Measurements from ENCODE around the gene TNFRSF8. TPM values are rescaled to one million over a fixed set of nuclear protein-coding genes. Genes with fewer than 3 reads are reported as not detected.

TNFRSF8 gene
- polyA plus RNA-seq, 1 of the 3 experiments (the other 2 are of a cell fraction), result 0.07 TPM

GRCh38 chr1:12189328-12189682 is 126.2 kb downstream of the TNFRSF8 start:
- no peak overlapping the region for H3K27ac ChIP-seq (ENCODE audit: low read depth in 2 of 2, low read length in 1 of 2)
- H3K79me2 ChIP-seq (ENCODE audit: insufficient read depth), result no peaks in the 10 kb centered on the region
- no peaks in the 10 kb centered on the region for H3K9me2 ChIP-seq
- no peak overlapping the region for H3K9ac ChIP-seq
- ChIA-PET CTCF (interaction anchor here (1.1 to 3.9 kb wide), 2 partner anchors 11 to 64 kb away, joined by 3 to 37 read pairs; no protein-coding TSS in a partner anchor), POLR2A (no interaction called here)
- H3F3A ChIP-seq (replicated peaks; ENCODE audit: insufficient read depth), result no peaks in the 10 kb centered on the region
- H3K36me3 ChIP-seq (replicated peaks in 1 of 2; ENCODE audit: control insufficient read depth in 1 of 2, insufficient read depth in 2 of 2, low read length in 1 of 2), result no peaks in the 10 kb centered on the region
- H4K20me1 ChIP-seq (ENCODE audit: insufficient read depth), result no peaks in the 10 kb centered on the region
- 73% methylated on average over 5 of the region's 5 CpGs for WGBS (ENCODE audit: low lambda C conversion rate)
- no peak overlapping the region for H3K4me2 ChIP-seq
- H3K4me3 ChIP-seq (ENCODE audit: low read depth in 2 of 2, low read length in 1 of 2), result no peak overlapping the region
- no peak overlapping the region for H2AFZ ChIP-seq (ENCODE audit: low read depth)
- TF ChIP-seq FOSL2 (IDR thresholded peaks at IDR 0.05; ENCODE audit: borderline replicate concordance, low read depth) (no peak), MAX (IDR thresholded peaks at IDR 0.05; ENCODE audit: low read depth) (no peak), REST (IDR thresholded peaks at IDR 0.05; ENCODE audit: low read depth, low read length) (no peak), CTCF (IDR thresholded peaks at IDR 0.05) (no peak), EZH2phosphoT487 (IDR thresholded peaks at IDR 0.05; ENCODE audit: borderline replicate concordance, low read depth) (no peak), USF1 (IDR thresholded peaks at IDR 0.05; ENCODE audit: borderline replicate concordance, low read depth) (no peak), IRF3 (IDR thresholded peaks at IDR 0.05; ENCODE audit: low read depth, low read length) (no peak), TAF1 (IDR thresholded peaks at IDR 0.05; ENCODE audit: borderline replicate concordance, low read depth, low read length) (no peak), MXI1 (IDR thresholded peaks at IDR 0.05; ENCODE audit: low read depth, low read length) (no peak)
- H3K27me3 ChIP-seq (ENCODE audit: insufficient read depth), result no peaks in the 10 kb centered on the region
- no peaks in the 10 kb centered on the region for H3K9me3 ChIP-seq
- peaks cover 4 to 26% of the 10 kb centered on the region in 2 experiments; a peak in 2 of 4 replicates for H3K4me1 ChIP-seq (ENCODE audit: control insufficient read depth in 1 of 2, insufficient read depth in 2 of 2, low read depth in 1 of 2, low read length in 1 of 2)
- DNase-seq, result no peak
